GM04503 (cell line): Measurements from ENCODE around the gene SNX11.
"Not testable (repeated sequence)": the region's sequence is repeated elsewhere in the genome, so short reads cannot be mapped to it uniquely, and the experiment has no call there.

ENCODE experiments used
- DNase-seq: peaks from one replicate; pipeline ENCODE4 v3.0.0-alpha.2; 2012; ENCODE audit warnings: low read depth

Gene SNX11, protein sequence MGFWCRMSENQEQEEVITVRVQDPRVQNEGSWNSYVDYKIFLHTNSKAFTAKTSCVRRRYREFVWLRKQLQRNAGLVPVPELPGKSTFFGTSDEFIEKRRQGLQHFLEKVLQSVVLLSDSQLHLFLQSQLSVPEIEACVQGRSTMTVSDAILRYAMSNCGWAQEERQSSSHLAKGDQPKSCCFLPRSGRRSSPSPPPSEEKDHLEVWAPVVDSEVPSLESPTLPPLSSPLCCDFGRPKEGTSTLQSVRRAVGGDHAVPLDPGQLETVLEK

DNA sequence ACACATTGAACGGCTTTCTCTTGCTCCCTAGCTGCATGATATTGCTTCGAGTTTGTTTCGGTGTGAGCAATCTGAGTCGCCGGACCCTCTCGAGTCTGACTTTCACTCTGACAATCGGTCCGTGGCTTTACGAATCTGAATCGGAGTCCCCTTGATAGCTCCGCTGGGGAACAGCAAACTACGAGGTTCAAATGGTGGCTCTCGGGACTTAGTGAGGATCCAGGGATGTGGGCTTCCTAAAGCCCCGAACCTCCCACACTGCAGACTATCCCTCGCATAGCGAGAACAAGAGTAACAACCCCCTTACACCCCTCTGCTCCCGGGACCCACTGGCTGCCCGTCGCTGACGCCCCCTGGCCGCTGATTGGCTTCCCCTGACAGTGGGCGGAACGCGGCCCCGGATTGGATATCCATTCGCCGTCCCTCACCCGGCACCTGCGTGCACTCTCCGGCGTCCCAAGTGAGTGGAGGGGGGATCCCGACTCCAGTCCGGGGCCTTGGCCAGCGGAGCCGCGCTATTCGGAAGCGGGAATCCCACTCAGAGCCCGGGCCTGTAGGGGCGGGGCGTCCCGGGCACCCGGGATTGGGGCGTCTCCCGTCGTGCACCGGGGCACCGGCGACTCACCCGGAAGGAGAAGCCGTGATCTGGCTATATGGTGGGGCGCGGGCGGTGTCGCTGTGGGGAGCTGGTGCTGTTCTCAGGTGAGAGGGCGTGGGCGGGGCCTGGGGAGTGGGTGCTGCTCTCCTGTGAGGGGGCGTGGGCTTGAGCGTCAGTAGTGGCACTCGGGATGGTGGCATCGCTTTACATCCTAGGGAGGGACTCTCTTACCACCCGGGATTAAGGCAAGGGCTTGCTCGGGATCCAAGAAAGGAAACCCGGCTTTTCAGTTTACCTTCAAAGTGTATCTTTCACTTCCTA is at the start of gene SNX11:
SNX11 (plus strand) TSS at position 630 of the 919 bp plus-strand sequence. CDS start 4,278 bp downstream, outside the sequence.
- peak; percentile 40 for DNase-seq

DNA sequence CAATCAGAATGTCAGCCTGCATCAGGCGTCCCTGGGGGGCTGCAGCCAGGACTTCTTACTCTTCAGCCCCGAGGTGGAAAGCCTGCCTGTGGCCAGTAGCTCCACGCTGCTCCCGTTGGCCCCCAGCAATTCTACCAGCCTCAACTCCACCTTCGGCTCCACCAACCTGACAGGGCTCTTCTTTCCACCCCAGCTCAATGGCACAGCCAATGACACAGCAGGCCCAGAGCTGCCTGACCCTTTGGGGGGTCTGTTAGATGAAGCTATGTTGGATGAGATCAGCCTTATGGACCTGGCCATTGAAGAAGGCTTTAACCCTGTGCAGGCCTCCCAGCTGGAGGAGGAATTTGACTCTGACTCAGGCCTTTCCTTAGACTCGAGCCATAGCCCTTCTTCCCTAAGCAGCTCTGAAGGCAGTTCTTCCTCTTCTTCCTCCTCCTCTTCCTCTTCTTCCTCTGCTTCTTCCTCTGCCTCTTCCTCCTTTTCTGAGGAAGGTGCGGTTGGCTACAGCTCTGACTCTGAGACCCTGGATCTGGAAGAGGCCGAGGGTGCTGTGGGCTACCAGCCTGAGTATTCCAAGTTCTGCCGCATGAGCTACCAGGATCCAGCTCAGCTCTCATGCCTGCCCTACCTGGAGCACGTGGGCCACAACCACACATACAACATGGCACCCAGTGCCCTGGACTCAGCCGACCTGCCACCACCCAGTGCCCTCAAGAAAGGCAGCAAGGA is 49.0 kb upstream of the SNX11 start:
- no peak for DNase-seq

DNA sequence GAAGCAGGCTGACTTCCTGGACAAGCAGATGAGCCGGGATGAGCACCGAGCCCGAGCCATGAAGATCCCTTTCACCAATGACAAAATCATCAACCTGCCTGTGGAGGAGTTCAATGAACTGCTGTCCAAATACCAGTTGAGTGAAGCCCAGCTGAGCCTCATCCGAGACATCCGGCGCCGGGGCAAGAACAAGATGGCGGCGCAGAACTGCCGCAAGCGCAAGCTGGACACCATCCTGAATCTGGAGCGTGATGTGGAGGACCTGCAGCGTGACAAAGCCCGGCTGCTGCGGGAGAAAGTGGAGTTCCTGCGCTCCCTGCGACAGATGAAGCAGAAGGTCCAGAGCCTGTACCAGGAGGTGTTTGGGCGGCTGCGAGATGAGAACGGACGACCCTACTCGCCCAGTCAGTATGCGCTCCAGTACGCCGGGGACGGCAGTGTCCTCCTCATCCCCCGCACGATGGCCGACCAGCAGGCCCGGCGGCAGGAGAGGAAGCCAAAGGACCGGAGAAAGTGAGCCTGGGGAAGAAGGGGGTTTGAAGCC is 48.4 kb upstream of the SNX11 start:
- DNase-seq, result no peak

DNA sequence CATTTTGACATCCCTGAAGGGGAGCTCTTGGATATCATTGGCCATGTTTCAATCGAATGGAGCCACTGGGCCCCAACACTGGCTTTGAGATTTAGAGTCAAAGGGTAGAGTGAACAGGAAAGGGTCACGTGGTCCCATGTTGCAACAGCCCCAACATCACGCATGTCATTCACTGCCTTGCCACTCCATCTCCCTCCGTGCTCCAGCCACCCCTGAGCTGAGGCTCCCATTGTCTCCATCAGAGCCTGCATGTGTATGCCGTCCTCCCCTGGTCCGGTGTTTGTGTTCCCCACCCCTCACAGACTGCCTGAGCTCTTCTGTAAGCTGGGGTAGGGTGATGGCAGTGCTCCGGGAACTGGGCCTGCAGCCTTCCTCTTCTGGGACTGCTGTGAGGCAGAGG is 47.3 kb upstream of the SNX11 start:
- DNase-seq, result no peak

DNA sequence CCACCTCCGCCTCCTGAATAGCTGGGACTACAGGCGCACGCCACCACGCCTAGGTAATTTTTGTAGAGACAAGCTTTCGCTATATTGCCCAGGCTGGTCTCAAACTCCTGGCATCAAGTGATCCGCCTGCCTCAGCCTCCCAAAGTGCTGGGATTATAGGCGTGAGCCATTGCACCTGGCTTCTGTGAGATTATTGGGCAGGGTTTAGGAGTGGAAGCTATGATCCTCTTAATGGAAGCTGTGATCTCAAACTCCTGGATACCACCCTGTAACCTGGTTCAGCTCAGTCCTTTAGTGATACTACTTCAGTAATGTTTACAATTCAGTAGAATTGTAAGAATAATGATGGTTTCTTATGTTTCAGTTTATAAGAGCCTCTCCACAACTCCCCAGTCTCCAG is 45.3 kb upstream of the SNX11 start:
- DNase-seq, result no peak

DNA sequence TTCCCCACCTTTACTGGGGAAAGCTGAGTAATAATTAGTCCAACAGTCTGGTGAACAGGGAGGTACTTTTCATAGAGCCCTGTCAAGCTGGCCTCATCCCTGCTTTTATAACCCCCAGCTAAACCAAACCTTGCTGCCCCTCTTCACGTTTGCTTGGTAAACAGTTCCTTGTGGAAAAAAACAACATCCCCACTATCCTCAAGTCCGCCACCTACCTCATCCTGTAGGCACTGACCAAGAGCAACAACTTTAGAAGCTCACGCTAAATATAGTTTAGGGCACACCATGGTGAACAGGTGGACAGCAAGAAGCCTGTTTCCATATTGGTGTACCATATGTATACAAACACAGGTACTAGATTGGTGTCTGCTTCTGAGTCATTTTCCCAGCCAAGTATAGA is 42.9 kb upstream of the SNX11 start:
- DNase-seq, result no peak

DNA sequence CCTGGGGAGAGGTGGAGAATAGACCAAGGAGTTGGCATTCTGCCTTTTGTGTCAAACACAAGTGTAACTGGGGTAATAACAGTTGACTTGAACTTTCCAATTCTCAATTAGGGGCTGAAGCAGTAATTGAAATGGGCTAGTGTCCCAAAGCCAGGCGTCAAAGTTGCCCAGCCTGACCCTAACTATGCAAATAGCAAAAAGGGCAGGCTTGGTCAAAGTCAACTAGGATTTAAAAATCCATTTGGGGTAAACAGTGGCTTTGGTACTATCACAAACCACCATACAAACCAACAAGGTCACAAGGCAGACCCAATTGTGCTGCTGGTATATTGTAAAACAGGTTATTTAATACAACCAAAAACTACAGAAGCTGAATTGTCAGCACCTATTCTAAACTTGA is 41.4 kb upstream of the SNX11 start:
- no peak for DNase-seq

DNA sequence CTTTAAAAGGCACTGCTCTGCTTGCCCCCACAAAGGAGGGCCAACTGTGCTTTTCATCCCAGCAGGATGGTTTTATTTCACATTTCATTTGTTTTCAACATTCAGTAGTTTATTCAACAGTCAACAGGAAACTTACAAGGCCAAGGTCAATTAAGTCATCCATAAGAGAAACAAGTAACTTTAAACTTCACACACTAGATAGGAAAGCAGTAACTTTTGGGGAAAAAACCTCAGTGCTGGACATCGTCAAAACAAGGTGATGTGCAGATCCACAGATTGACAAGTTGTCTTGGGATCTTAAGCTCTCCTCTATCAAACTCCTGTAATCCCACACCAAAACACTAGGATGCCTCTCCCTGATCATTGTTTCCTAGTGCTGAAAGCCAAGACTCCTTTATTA is 40.9 kb upstream of the SNX11 start:
- DNase-seq, result no peak

DNA sequence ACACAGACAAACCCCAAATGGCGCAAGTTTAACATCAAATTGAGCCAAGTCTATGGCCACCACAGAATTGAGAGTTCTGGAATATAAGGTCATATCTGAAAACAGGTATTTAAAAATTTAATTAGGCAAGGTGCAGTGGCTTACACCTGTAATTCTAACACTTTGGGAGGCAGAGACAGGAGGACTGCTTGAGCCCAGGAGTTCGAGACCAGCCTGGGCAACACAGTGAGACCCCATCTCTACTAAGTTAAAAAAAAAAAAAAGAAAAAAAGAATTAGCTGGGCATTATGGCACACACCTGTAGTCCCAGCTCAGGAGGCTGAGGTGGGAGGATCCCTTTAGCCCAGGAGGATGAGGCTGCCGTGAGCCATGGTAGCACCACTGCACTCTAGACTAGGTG is 40.3 kb upstream of the SNX11 start:
- DNase-seq, result no peak

DNA sequence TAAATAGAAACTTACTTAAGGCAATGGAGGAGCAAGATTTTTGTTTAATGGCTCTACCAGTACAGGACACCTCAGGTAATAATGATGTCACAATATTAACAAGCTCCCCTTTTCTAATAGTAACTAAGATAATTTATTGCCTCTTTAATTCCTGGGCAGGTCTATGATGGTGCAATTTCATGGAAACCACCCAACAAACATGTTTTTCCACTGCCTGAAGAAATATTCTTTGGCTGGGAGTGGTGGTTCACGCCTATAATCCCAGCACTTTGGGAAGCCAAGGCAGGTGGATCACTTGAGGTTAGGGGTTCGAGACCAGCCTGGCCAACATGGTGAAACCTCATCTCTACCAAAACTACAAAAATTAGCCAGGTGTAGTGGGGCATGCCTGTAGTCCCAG is 39.8 kb upstream of the SNX11 start:
- not testable (repeated sequence) for DNase-seq

DNA sequence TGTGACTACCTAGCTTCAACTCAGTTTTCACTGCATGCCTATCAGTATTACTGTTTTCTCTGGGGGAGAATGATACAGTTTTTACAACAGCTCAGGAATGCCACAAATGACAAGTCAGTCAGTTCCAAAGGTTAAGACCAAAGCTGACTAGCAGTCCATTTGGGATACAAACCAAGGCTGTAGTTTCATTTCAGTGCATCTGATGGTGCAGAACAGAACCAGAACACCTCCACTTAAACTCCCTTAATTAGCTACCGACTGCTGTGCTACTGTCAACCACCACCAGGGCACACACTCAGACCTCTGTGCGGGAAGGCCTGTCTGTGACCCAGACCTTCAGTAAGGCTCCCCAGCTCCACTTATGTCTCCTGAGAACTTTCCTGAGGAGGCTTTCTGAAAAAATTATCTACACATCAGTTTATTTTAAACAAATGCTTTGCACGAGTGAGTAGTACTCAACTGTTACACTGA is 39.0 kb upstream of the SNX11 start:
- peak; percentile 65 for DNase-seq

DNA sequence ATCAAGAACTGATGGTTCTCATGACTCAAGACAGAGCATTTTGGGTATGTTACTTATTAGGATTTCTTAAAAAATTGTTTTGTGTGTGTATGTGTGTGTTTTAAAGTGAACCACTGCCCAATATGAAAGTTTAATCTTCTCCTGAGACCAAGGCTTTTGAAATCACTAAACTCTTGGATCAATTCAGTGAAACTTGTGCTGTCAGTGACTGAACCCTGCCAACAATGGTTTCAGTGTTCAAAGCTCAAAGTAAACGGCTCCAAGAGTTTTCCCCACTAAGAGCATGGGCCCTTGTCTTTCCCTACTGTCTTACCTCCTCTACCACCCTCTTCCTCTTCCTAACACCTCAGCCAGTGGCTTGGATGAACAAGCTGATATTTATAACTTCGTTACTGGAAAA is 37.4 kb upstream of the SNX11 start:
- no peak for DNase-seq

DNA sequence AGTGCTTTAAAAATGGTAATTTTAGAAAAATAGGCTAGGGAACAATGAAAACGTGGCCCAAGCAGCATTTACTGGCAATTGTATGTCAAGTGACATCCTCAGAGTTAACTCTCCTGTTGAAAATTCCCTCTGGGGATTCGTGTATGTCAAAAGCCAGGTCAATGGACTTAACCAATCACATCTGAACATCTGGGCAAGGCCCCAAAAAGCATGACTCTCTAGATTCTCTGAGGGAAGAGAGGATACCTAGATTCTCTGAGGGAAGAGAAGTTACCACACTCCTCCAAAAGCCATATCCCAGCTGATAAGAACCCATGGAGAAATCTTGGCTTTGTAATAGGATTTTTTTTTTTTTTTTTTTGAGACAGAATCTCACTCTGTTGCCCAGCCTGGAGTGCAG is 35.9 kb upstream of the SNX11 start:
- DNase-seq, result no peak

DNA sequence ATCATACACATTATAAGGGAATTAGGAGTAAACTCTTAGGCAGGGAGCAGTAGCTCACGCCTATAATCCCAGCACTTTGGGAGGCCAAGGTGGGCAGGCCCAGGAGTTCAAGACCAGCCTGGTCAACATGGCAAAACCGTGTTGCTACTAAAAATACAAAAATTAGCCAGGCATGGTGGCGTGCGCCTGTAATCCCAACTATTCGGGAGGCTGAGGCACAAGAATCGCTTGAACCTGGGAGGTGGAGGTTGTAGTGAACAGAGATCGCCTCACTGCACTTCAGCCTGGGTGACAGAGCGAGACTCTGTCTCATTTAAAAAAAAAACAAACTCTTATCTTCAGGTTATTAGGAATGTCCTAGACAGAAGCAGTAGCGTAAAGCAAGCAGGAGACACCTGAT is 34.8 kb upstream of the SNX11 start:
- not testable (repeated sequence) for DNase-seq

DNA sequence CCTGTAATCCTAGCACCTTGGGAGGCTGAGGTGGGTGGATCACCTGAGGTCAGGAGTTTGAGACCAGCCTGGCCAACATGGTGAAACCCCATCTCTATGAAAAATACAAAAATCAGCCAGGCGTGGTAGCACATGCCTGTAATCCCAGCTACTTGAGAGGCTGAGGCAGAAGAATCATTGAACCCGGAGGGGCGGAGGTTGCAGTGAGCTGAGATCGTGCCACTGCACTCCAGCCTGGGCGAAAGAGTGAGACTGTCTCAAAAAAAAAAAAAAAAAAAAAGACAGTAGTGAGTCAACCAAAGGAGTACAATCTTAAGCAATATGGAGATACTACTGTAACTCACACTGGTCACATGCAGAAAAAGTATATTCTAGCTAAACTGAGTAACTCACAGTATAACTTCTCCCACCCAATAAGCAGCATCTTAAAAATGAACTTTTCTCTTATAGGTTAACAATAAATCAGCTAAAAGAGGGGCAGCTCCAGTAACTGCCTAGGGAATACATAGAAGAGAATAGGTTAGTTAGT is 33.9 kb upstream of the SNX11 start:
- DNase-seq, result not testable (repeated sequence)

DNA sequence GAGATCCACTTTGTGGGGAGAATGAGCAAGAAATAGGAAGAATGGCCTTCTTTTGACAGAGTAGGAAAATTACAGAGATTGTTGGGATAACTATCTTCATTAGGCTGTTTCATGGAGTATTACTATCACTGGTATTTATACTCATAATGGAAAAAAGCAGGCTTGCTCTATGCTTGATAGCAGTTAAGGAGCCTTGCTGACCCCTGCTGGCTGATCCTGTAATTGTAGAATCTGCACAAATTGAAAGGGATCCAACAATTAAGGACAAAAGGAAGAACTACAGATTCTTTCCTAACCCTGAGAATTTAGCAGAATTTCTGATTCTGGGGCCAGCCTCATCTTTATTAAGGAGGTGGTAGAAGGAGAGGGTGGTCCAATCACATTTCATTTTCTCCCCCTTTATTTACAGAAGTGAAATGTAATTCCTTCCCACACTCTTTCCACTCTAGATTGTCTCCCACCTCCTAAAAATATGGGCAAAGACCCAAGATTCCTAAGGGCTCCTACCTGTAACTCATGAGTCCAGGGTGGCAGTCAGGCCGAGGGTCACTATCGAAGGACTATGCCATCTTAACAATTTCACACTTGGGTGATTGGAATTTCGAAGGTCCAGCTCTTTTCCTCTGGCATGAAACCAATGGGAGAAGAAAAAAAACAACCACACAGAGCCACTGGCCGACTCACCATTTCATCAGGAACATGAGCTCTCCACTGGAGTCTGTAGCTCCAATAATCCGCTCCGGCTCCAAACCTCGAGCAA is 33.1 kb upstream of the SNX11 start:
- DNase-seq, result peak; percentile 52

DNA sequence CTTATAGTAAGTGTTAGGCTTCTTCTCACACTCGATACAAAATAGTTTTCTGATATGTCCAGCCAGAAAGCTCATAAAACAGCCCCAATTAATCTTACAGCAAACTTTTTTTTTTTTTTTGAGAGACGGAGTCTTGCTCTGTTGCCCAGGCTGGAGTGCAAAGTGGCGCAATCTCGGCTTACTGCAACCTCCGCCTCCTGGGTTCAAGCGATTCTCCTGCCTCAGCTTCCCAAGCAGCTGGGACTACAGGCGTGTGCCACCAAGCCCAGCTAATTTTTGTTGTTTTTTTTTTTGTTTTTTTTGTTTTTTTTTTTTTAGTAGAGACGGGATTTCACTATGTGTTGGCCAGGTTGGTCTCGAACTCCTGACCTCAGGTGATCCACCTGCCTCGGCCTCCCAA is 30.4 kb upstream of the SNX11 start:
- DNase-seq, result not testable (repeated sequence)

DNA sequence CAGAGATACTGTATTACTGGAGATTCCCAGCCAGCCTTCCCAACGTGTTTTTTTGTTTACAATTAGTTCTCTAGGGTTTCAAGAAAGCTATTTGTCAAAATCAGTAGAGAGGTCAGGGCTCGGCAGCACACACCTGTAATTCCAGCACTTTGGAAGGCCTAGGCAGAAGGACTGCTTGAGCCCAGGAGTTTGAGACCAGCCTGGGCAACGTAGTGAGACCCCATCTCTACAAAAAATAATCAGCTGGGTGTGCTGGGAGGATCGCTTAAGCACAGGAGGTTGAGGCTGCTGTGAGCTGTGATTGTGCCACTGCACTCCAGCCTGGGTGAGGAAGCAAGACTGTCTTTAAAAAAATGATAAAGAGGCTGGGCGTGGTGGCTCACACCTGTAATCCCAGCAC is 25.7 kb upstream of the SNX11 start:
- DNase-seq, result no peak

DNA sequence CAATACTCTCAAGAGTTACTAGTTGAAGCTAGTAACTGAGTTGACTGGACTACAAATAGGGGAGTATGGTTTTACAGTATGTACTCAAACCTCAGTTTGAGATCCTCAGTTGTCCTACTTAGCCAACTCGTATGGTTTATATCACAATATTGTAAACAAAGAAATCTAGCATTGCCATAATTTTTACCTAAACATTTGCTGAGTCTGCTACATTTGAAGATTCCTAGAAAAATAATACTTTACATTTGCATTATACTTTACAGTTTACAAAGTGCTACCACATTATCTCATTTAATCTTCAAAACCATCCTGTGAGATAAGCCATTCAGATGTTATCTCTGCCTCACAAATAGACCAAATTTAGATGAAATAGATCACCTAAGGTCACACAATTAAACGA is 22.6 kb upstream of the SNX11 start:
- no peak for DNase-seq

DNA sequence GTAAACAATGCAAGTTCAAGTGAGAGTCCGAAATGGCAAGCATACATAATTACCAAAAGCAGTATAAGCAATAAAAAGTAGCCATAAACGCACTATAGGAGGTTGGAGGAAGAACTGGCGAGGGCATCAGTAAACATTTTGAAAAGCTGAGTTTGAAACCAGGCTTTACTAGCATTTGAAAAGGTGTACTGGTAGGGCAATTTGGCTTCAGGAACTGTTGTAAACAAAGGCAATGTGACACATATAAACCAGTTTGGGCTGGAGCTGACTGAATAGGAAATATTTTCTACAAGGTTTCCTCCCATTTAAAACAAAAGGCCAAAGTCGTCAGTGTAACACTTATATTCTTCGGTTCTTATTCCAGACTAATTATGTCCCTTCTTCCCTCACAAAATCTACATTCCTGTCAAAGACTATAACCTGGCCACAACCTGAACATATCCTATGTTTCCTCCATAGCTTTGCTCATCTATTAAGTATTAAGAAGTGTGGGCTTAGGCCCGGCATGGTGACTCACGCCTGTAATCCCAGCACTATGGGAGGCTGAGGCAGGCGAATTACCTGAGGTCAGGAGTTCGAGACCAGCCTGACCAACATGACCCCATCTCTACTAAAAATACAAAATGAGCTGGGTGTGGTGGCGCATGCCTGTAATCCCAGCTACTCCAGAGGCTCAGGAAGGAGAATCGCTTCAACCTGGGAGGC is 14.1 kb upstream of the SNX11 start:
- DNase-seq, result no peak

DNA sequence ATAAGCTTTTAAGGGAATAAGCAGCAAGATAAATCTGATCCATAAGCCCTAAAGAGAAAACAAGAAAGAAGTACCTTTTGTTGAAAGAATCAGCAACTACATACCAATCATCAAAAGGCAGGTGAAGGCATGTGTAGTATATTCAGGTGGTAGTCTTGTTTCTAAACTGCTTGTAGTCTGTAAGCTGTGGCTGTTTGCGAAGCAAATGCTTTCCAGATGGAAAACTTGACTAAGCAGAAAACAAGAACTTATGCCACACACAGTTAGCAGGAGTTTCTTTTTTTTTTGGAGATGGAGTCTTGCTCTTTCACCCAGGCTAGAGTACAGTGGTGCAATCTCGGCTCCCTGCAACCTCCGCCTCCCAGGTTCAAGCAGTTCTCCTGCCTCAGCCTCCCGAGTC is 12.0 kb upstream of the SNX11 start:
- no peak for DNase-seq
